ENCODE data around the gene METAP1D. TPM values are rescaled to one million over a fixed set of nuclear protein-coding genes. Genes with fewer than 3 reads are reported as not detected.

The METAP1D gene
- total RNA-seq, 1 experiment from 2014 or later, result 5.2 TPM

GRCh38 chr2:171968509-171968908 lies 31.2 kb upstream of the METAP1D start:
- TF ChIP-seq, protein P1, sequence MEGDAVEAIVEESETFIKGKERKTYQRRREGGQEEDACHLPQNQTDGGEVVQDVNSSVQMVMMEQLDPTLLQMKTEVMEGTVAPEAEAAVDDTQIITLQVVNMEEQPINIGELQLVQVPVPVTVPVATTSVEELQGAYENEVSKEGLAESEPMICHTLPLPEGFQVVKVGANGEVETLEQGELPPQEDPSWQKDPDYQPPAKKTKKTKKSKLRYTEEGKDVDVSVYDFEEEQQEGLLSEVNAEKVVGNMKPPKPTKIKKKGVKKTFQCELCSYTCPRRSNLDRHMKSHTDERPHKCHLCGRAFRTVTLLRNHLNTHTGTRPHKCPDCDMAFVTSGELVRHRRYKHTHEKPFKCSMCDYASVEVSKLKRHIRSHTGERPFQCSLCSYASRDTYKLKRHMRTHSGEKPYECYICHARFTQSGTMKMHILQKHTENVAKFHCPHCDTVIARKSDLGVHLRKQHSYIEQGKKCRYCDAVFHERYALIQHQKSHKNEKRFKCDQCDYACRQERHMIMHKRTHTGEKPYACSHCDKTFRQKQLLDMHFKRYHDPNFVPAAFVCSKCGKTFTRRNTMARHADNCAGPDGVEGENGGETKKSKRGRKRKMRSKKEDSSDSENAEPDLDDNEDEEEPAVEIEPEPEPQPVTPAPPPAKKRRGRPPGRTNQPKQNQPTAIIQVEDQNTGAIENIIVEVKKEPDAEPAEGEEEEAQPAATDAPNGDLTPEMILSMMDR (conservative IDR thresholded peaks at IDR 0.05), result no peak
- H2BK120ac ChIP-seq (ENCODE audit: low read depth, low read length, poor library complexity, severe bottlenecking), result no peak overlapping the region
- H2BK12ac ChIP-seq (ENCODE audit: insufficient read length, low read depth, low read length), result no peak overlapping the region
- no peak overlapping the region for H3K23ac ChIP-seq (ENCODE audit: insufficient read length, low read depth, low read length)
- no peak overlapping the region for H2AK5ac ChIP-seq (ENCODE audit: insufficient read length, low read length)
- no peaks in the 10 kb centered on the region for H3K9me3 ChIP-seq (ENCODE audit: control insufficient read depth, low read depth, low read length)
- H2AFZ ChIP-seq (ENCODE audit: low read length), result no peak overlapping the region
- H3K4me1 ChIP-seq (ENCODE audit: insufficient read depth, low read length), result no peaks in the 10 kb centered on the region
- H4K5ac ChIP-seq (ENCODE audit: insufficient read length, low read depth, low read length), result no peak overlapping the region
- no peak overlapping the region for H3K9ac ChIP-seq (ENCODE audit: extremely low read depth, insufficient read length, low read length)
- no peak overlapping the region for H3T11ph ChIP-seq (ENCODE audit: low read length)
- H3K14ac ChIP-seq (ENCODE audit: insufficient read depth, low read length), result no peak overlapping the region
- H3K4me2 ChIP-seq (ENCODE audit: insufficient read depth, insufficient read length, low read length), result no peak overlapping the region
- Mint-ChIP-seq H3K4me1 (no peaks in the 10 kb centered on the region), H3K9me3 (no peaks in the 10 kb centered on the region), H3K27ac (no peak overlapping the region), H3K27me3 (ENCODE audit: low read depth) (no peaks in the 10 kb centered on the region), H3K36me3 (ENCODE audit: insufficient read depth in 1 of 3, low read depth in 3 of 3) (peaks cover 6 to 37% (median 18%) of the 10 kb centered on the region in 3 experiments; a peak in 5 of 7 replicates), H3K4me3 (no peak overlapping the region)
- no peak overlapping the region for H4K8ac ChIP-seq (replicated peaks; ENCODE audit: insufficient read length, low read depth, low read length)
- no peak for DNase-seq
- no peak overlapping the region for H2BK5ac ChIP-seq (ENCODE audit: insufficient read length, low read length)
- no peak overlapping the region for H4K91ac ChIP-seq (ENCODE audit: insufficient read length, low read depth, low read length)
- no peaks in the 10 kb centered on the region for H3K23me2 ChIP-seq (ENCODE audit: insufficient read length, low read depth, low read length, poor library complexity, severe bottlenecking)
- H3K56ac ChIP-seq (ENCODE audit: insufficient read length, low read depth, low read length), result no peak overlapping the region
- no peaks in the 10 kb centered on the region for H3K27me3 ChIP-seq (ENCODE audit: insufficient read depth, low read length)
- no peak overlapping the region for H3K4ac ChIP-seq (ENCODE audit: low read depth, low read length)
- H4K20me1 ChIP-seq (ENCODE audit: control insufficient read depth, insufficient read depth, insufficient read length), result no peaks in the 10 kb centered on the region
- no peak overlapping the region for H2BK15ac ChIP-seq (ENCODE audit: low read depth, low read length)
- no peak overlapping the region for H2BK20ac ChIP-seq (ENCODE audit: low read depth, low read length, poor library complexity, severe bottlenecking)
- no peak overlapping the region for H3K18ac ChIP-seq (ENCODE audit: insufficient read length, low read depth, low read length)
- no peaks in the 10 kb centered on the region for H3K79me2 ChIP-seq (ENCODE audit: insufficient read depth, low read length)
- no peaks in the 10 kb centered on the region for H3K79me1 ChIP-seq (ENCODE audit: insufficient read depth, low read depth, low read length, poor library complexity, severe bottlenecking)
- no peak overlapping the region for H3K27ac ChIP-seq (ENCODE audit: insufficient read length, low read depth, low read length)
